DOHH2 (cell line): ENCODE results near the gene SEC16A.

Experiments
- H3F3A ChIP-seq: fragments of 200-600 bp; sonication (generic), shearing (Covaris generic); 2 replicates; pipeline ENCODE4 v1.6.0; 2016; ENCODE audit warnings: antibody characterized with exemption, mild to moderate bottlenecking; ENCODE audit not compliant: control insufficient read depth, insufficient read depth
- H3K27ac ChIP-seq: fragments of 200-600 bp; sonication (generic); 2 replicates; pipeline ENCODE4 v1.5.1; 2014; ENCODE audit warnings: low read depth, mild to moderate bottlenecking, low read length, moderate library complexity
- H3K27me3 ChIP-seq: fragments of 200-600 bp; sonication (generic); 2 replicates; pipeline ENCODE4 v1.6.1; 2014; ENCODE audit warnings: mild to moderate bottlenecking, low read length, mixed read lengths; ENCODE audit not compliant: control insufficient read depth
- H3K36me3 ChIP-seq: fragments of 200-600 bp; sonication (generic); 2 replicates; pipeline ENCODE4 v1.6.1; 2014; ENCODE audit warnings: mild to moderate bottlenecking, low read length, moderate library complexity, mixed read lengths; ENCODE audit not compliant: control insufficient read depth
- H3K4me1 ChIP-seq: fragments of 200-600 bp; sonication (generic); 2 replicates; pipeline ENCODE4 v1.6.1; 2014; ENCODE audit warnings: mild to moderate bottlenecking, low read length, mixed read lengths; ENCODE audit not compliant: control insufficient read depth
- H3K4me2 ChIP-seq: fragments of 200-600 bp; sonication (generic); 2 replicates; pipeline ENCODE4 v1.6.0; 2014; ENCODE audit warnings: mild to moderate bottlenecking, low read length, moderate library complexity
- H3K4me3 ChIP-seq: fragments of 200-600 bp; sonication (generic); 2 replicates; pipeline ENCODE4 v1.5.1; 2014; ENCODE audit warnings: mild to moderate bottlenecking, low read length, mixed read lengths
- H3K79me2 ChIP-seq: fragments of 200-600 bp; sonication (generic); 2 replicates; pipeline ENCODE4 v1.6.1; 2014; ENCODE audit warnings: mild to moderate bottlenecking, low read length, mixed read lengths; ENCODE audit not compliant: control insufficient read depth
- H3K9me2 ChIP-seq: fragments of 200-600 bp; sonication (generic); replicated peaks from 2 replicates; pipeline ENCODE4 v1.6.1; 2014; ENCODE audit warnings: mild to moderate bottlenecking, low read length, mixed read lengths; ENCODE audit not compliant: control insufficient read depth
- H3K9me3 ChIP-seq: fragments of 200-600 bp; sonication (generic); 2 replicates; pipeline ENCODE4 v1.6.1; 2014; ENCODE audit warnings: antibody characterized with exemption, low read length, mixed read lengths; ENCODE audit not compliant: control insufficient read depth, insufficient read depth
- H4K20me1 ChIP-seq: fragments of 200-600 bp; sonication (generic); 2 replicates; pipeline ENCODE4 v1.6.0; 2014; ENCODE audit warnings: low read depth, mild to moderate bottlenecking, antibody characterized with exemption, low read length, moderate library complexity; ENCODE audit not compliant: control insufficient read depth, insufficient read depth
- EZH2phosphoT487 ChIP-seq: fragments of 200-600 bp; sonication (generic); IDR thresholded peaks from 2 replicates; pipeline ENCODE4 v1.6.1; 2017; ENCODE audit warnings: borderline replicate concordance, mild to moderate bottlenecking, antibody characterized with exemption, low read length, moderate library complexity, mixed read lengths
- TF ChIP-seq, protein P1 (sequence below): fragments of 200-600 bp; sonication (generic); IDR thresholded peaks from one replicate; pipeline ENCODE4 v1.5.1; 2014; ENCODE audit warnings: antibody characterized with exemption, mild to moderate bottlenecking, low read depth, low read length; ENCODE audit not compliant: poor library complexity, severe bottlenecking

The SEC16A gene

DNA sequence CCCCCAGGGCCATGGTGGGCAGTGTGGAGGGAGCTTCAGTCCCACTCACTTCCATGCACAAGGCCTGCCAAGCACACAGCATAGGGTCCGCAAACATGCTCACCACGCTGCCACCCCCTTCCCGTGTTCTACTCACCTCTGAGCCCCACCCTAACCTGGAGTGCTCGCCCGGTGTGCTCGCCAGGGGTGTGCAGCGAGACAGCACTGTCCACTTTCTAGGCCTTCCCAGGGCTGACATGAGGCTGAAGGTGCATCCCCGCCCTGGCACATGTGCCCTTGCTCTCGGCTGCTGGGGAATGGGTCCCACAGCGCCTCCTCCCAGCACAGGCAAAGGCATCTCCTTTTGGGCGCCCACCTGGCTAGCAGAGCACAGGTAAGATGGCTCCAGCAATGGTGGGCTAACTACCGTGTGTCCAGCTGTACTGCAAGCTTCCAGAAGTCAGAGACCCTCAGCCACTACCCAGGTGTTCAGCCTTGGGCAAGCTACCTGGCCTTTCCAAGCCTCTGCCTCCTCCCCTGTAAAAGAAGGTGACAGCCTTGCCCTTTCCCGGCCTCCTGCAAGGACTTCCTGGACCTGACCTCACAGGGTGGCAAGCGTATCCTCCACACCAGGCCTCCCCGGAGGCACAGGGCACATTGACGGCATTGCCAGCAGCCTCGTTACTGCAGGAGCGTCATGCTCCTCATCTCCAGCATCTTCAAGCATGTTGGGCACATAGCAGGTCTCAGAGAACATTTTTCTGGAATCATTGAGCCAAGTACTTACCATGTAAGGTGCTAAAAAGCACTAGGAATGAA lies 4.2 kb upstream of the SEC16A start:
- peaks cover 7% of the 10 kb centered on the region for H3K36me3 ChIP-seq
- no peaks in the 10 kb centered on the region for H3F3A ChIP-seq
- no peaks in the 10 kb centered on the region for H3K9me3 ChIP-seq
- no peak overlapping the region for H3K4me2 ChIP-seq
- H3K27me3 ChIP-seq = no peaks in the 10 kb centered on the region
- H3K4me1 ChIP-seq = peaks cover 13% of the 10 kb centered on the region
- H3K4me3 ChIP-seq = no peak overlapping the region
- TF ChIP-seq, protein P1, sequence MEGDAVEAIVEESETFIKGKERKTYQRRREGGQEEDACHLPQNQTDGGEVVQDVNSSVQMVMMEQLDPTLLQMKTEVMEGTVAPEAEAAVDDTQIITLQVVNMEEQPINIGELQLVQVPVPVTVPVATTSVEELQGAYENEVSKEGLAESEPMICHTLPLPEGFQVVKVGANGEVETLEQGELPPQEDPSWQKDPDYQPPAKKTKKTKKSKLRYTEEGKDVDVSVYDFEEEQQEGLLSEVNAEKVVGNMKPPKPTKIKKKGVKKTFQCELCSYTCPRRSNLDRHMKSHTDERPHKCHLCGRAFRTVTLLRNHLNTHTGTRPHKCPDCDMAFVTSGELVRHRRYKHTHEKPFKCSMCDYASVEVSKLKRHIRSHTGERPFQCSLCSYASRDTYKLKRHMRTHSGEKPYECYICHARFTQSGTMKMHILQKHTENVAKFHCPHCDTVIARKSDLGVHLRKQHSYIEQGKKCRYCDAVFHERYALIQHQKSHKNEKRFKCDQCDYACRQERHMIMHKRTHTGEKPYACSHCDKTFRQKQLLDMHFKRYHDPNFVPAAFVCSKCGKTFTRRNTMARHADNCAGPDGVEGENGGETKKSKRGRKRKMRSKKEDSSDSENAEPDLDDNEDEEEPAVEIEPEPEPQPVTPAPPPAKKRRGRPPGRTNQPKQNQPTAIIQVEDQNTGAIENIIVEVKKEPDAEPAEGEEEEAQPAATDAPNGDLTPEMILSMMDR = no peak
- no peak for TF ChIP-seq EZH2phosphoT487
- H3K27ac ChIP-seq = no peak overlapping the region
- peaks cover 9% of the 10 kb centered on the region for H3K79me2 ChIP-seq
- peaks cover 10% of the 10 kb centered on the region; the same call in 1 of the 2 replicates for H4K20me1 ChIP-seq
- H3K9me2 ChIP-seq = no peaks in the 10 kb centered on the region

DNA sequence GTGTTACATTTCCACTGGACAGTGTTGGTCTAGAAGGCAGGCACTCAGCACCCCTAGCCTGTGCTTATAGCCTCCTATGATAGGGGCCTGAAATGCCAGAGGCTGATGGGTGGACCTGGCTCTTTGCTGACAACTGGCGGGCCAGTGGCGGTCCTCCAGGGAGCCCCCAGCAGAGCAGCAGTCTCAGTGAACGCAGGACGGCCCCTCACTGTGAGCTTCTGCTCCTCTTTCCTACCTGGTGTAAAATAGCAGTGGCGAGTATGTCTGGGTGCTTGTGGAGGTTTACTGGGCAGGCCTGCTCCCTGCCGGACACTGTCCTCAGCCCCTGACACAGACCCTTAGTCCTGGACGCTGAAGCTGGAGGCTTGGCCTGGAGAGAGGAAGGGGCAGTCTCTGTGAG lies 3.3 kb upstream of the SEC16A start:
- TF ChIP-seq, protein P1 = no peak
- TF ChIP-seq EZH2phosphoT487 = no peak
- Histone ChIP-seq H3K36me3 (peaks cover 7% of the 10 kb centered on the region), H3K27ac (no peak overlapping the region), H3K4me3 (no peak overlapping the region), H3K4me2 (no peak overlapping the region), H3F3A (no peaks in the 10 kb centered on the region), H3K9me3 (no peaks in the 10 kb centered on the region), H3K9me2 (no peaks in the 10 kb centered on the region), H4K20me1 (peaks cover 16% of the 10 kb centered on the region; the same call in 1 of the 2 replicates), H3K4me1 (peaks cover 20% of the 10 kb centered on the region), H3K79me2 (peaks cover 18% of the 10 kb centered on the region), H3K27me3 (no peaks in the 10 kb centered on the region)

DNA sequence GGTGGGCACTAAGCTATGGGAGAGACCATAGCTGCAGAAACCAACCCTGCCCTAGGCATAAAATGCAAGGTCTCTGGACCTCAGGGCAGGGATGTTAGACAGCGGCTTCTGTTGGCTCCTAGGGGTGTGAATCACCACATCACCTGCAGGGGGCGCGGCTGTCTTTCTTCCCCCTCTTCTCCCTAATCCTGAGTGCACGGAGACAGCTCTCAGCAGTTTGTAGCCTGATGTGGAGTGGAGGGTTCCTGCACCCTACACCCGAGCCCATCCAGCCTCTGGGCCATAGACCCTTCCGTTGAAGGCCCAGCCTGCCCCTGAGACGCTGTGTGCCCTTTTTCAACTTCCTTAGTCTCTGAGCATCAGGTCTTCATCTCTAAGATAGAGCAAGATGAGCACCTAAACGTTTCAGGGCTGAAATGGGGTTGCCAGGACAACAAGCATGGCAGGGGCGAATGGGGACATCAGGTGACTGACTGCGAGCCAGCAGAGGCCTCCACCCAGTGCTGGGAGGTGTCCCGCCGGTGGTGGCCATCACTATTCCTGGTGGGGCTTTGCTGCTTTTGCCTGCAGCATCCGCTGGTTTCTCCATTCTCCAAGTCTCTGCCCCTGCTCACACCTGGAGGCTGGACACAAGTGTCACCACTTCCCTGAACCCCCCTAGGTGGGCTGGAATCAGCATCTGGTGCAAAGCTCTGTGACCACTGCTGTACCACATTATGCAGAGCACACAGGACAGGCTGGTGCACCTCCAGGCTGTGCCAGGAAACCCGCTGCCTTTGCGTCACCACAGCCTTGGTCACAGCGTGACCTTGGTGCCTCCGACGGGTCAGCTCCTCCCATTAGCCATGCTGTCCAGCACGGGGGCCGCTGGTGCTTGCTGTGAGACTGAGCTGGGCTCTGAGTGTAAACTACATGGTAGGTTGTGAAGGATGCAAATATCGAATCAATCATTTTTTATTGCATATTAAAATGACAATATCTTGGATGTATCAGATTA lies 2.5 kb upstream of the SEC16A start:
- Histone ChIP-seq H3K9me3 (no peaks in the 10 kb centered on the region), H3K27me3 (no peaks in the 10 kb centered on the region), H3K4me2 (peak overlapping the region; percentile 96; the same call in 1 of the 2 replicates), H3K79me2 (peaks cover 25% of the 10 kb centered on the region), H3F3A (no peaks in the 10 kb centered on the region), H3K27ac (no peak overlapping the region), H3K4me1 (peaks cover 20% of the 10 kb centered on the region), H4K20me1 (peaks cover 16% of the 10 kb centered on the region; the same call in 1 of the 2 replicates), H3K36me3 (peaks cover 7% of the 10 kb centered on the region), H3K4me3 (no peak overlapping the region), H3K9me2 (no peaks in the 10 kb centered on the region)
- TF ChIP-seq EZH2phosphoT487 = no peak
- TF ChIP-seq, protein P1 = peak; percentile 85
